ENCODE data around the gene MPST.

The MPST gene

DNA sequence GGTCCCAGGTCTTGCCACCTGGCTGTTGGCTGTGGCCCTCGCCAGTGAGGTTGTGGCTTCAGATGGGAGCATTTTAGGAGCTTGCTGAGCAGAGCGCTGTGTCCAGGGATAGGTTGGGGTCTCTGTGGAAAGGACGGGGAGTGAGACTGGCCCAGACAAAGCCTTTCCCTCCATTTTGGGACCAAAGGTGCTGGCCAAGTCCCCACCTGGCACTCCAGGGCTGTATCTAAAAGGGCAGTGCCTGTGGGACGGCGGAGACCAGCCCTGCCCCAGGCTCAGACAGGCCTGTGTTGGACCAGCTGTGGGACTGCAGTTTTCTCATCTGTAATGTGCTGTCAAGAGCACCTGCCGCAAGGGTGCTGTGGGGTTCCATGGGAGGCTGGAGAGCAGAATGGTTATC lies 27.0 kb downstream of the MPST start:
- no peak for DNase-seq

DNA sequence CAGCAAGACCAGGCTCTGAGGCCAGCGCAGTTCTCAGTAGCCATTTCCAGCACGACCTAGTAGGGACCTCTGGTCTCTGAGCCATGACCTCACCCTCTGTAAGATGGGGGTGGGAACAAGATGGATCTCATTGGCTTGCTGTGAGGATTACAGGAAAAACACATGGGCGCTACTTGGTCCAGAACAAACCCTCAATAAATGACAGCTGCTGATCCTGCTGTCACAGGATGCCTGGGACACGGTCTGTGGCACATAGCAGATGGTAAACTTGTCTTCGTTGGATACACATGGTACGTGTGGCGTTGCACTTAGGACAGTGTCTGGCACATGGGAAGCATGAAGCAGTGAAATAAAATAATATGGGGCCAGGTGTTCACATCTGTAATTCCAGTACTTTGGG lies 27.5 kb downstream of the MPST start:
- no peak for DNase-seq

DNA sequence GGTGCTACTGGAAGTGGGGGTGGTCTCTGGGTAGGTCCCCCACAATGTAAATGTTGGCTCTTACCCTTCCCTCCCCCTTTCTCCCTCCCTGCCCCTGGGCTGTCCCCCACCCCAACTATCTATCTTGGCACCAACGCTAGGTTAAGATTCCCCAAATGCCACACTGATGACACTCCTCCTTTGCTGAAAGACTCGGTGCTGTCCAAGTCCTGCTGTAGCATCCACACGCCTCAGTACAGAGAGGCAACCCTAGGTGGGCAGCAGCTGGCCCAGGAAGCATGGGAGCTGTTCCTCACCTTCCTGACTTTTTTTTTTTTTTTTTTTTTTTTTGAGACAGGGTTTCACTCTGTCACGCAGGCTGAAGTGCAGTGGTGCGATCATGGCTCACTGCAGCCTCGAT lies 28.6 kb downstream of the MPST start:
- DNase-seq = no peak

DNA sequence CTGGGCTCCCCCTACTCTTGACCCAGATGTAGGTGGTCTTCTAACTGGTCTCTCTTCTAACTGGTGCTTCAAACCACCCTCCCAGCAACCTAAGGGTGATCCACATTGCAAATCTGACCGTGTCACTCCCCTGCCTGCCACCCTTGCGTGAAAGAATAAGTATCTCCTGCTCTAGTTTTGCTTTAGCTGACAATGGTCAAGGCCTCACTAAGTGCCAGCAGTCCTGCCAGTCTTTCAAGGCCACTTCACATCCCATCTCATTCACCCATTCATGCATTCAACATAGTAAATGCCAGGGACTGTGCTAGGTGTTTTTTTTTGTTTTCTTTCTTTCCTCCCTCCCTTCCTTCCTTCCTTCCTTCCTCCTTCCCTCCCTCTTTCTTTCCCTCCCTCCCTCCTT lies 29.7 kb downstream of the MPST start:
- no peak for DNase-seq

DNA sequence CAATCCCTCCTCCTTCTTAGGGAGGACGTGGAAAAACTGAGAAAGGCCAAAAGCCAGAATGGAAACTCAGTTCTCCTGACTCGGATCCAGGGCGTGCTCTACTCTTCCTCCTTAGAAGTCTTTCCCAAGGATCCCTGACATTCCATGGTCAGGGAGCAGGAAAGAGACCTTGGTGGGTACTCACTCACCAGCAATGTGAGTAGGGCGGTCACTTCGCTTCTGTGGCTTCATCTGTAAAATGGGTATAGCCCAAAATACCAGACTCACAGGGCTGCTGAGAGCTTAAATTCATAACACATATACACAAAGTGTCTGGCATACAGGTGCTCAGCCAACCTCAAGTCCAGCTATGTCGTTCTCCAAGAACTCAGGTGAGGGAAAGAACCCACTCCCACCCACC lies 31.4 kb downstream of the MPST start:
- no peak for DNase-seq

DNA sequence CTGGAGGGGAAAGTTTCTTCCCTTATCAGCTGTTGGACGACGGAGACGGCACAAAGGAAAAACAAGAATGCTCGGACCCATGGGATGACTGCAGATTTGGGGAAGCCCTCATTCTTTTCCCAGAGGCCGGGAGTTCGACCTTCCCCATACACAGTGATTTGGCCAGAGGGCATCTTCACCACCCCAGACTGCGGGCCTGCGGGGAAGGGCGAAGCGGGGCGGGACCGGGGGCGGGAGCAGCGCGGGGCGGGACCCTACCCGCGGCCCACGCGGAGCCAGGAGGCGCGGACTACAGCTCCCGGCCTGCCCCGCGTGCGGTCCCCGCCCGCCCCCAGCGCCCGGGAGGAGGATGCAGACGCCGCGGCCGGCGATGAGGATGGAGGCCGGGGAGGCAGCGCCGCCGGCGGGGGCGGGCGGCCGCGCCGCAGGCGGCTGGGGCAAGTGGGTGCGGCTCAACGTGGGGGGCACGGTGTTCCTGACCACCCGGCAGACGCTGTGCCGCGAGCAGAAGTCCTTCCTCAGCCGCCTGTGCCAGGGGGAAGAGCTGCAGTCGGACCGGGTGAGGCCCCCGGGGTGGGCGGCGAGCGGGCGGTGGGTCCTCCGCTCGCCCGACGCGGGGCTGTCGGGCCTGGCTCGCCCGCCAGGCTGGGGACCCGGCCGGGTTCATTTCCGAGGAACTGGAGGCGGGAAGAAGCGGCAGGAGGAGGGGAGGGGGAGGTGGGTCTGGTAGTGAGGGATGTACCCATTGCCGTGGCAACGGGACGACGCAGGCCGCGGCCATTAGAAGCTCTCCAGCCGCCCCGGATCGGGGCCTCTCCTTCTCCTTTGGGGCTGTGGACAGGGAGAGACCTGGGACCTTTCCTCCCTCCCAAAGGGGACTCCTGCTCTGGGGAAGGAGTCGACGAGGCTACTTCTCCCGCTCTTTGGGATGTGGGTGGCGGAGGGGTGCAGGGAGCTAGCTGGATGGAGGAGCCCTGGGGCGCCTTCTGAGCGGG lies 32.1 kb downstream of the MPST start, which contains the start of gene KCTD17:
Gene KCTD17, plus strand, starts transcription at position 352 of the 995 bp plus-strand sequence. Its CDS starts 19 bp downstream, at position 371.
- peak; percentile 83 for DNase-seq

DNA sequence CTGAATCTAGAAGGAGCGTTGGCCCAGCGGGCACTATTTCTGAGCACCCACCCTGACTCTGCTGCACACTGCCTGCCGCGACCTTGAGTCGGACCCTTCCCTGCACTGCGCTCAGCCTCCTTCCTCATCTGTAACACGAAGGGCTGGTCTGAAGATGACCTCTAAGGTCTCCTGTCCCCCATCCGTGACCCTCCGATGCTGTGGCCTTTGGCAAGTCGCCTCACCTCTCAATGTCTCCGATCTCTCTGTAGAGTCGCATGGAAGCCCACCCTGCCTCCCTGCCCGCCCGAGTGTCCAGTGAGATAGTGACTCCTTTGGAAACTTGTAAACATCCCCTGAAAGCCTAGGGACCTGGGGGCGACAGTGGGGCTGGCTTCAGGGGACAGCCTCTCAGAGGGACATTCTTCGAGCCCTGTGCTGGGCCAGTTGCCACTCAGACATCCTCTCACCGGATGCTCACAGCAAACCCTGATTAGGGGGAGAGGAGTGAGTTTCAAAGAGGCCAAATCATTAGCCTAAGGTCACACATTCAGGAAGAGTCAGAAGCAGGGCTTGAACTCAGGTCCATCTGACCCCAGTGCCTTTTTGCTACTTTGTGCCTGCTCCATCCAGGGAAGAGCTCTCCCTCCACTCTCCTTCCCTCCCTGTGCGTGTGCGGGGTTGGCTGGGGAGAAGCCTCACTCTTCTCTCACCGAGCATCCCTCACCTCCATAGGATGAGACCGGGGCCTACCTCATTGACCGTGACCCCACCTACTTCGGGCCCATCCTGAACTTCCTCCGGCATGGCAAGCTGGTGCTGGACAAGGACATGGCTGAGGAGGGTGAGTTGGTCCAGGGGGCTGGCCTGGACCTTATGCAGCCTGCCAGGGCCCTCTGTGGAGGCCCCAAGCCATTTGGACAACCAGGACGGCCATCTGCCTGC lies 33.1 kb downstream of the MPST start:
- no peak for DNase-seq

DNA sequence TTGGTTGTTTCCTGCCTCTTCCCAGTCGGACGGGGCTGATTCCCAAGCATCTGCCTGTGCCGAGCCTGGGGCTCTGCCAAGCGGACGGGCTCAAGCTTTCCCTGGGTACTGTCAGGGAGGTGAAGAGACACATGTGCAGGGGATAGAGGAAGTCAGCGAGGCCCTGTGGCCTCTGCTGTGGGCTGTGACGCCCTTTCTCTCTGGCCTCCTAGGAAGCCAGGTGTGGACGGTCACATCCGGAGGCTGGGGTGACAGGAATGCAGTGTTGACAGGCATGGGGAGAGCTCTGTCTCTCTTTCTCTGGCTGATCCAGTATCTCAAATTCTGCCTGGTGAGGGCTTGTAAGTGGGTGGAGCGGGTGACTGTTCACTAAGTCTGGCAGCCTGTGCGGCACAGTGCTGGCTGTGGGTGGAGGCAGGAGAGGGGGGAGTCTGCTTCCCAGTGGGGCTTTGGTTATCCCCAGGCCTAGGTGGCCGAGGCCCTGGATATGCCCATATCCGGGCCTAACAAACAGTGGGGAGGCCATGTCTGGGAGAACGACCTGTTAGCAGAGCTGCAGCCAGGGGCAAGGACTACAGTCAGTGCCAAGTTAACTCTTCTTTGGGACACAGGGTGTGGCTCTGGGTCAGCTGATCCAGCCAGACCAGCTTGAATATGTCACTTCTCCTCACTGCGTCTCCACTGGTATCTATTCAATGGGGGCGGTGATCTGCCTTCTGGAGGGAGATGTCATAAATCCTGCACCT lies 33.9 kb downstream of the MPST start:
- no peak for DNase-seq

DNA sequence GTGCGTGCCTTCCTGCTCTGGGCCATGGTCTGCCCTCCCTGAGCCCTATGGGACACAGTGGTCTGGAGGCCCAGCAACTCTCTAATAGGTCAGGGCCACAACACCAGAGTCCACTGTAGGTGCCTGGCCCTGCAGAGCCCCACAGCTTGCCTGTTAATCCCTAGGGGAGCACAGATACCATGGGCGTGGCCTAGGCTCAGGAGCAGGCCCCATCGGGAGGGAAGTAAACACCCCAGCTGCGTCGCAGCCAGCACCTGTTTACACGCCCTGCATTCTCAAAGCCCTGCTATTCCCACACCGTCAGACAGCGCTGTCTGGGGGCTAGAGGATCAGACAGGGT lies 34.5 kb downstream of the MPST start:
- no peak for DNase-seq

DNA sequence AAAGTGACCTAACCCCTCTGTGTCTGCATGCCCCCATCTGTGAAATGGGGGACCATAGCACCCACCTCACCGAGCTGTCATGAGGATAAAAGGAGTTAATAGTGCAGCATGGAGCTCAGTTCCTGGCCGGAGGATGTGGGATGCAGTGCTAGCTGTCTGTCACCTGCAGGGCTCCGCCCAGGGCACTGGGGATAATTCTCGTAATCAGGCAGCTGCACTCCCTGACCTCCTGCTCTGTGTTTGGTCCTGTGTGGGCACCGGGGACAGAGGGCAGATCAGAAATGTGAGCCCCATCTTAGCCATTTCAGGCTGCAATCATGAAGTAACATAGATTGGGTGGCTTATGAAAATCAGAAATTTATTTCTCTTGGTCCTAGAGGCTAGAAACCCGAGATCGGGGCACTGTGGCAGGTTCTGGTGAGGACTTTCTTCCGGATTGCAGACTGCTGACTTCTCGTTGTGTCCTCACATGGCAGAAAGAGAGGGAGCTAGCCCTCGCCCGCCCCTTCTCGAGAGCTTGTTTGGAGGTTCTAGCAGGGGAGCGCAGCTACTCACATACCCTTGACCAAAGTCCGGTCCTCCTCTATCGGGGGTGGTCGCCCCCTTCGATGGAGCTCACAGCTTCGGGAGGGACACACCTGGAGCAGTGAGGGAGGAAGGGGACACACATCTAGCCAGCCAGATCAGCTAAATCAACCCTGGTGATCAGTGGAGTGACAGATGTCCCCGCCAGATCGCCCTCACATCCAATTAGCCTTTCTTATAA lies 35.2 kb downstream of the MPST start:
- no peak for DNase-seq

DNA sequence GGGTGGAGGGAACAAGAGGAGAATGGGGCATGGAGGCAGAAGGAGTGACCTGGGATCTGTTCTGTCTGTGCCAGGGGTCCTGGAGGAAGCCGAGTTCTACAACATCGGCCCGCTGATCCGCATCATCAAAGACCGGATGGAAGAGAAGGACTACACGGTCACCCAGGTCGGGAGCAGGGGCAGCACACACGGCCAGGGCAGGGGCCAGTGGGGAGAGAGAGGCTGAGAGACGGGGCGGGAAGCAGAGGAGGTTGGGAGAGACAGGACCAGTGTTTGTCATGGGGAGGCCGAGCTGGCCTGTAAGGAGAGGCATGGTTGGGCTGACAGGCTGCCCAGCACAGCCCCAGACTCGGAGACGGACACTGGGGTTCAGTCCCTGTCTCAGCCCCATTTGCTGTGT lies 36.7 kb downstream of the MPST start:
- no peak for DNase-seq

DNA sequence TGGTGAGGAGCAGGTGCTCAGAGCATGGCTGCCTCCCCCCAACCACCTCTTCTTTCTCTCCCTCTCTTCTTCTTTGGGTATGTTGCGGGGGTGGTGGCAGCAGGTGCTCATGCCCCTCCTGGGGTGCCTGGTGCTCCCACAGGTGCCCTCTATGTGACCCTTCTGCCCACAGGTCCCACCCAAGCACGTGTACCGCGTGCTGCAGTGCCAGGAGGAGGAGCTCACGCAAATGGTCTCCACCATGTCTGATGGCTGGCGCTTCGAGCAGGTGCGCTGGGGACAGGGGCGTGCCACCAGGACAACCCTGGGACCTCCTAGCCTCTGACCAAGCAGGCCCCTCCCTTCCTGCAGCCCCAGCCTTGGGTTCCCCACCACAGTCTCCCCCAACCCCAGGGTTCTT lies 37.7 kb downstream of the MPST start:
- no peak for DNase-seq

DNA sequence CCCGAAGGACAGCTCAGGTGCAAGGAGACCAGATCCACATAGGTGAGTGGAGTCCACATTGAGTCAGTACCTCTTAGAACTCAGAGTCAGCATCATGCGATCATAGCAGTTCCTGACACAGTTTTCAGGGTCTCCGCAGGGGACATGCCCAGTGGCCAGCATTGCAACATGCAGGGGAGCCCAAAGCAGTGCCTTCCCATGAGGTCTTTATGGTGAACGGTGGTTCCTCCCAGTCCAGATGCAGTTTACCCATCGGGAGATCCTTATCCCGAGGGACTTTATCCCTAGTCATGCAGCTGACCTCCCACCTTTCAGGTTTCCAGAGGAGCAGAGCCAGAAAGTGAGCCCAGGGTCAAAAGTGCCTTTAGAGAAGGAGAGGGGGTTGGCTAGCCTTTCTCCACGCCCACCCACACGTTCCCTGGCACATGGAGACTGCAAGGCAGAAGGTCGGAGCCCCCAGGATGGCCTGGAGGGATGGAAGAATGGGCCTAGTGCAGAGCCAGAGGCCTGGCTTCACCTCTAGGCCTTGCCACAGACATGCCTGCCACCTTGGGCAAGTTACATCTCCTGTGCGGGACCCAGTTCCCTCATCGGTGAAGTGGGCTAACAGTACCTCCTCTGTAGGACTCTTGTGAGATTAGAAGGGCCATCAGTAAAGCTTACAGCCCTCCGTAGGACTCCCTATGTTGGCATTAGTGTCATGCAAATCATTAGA lies 38.4 kb downstream of the MPST start:
- DNase-seq = no peak

DNA sequence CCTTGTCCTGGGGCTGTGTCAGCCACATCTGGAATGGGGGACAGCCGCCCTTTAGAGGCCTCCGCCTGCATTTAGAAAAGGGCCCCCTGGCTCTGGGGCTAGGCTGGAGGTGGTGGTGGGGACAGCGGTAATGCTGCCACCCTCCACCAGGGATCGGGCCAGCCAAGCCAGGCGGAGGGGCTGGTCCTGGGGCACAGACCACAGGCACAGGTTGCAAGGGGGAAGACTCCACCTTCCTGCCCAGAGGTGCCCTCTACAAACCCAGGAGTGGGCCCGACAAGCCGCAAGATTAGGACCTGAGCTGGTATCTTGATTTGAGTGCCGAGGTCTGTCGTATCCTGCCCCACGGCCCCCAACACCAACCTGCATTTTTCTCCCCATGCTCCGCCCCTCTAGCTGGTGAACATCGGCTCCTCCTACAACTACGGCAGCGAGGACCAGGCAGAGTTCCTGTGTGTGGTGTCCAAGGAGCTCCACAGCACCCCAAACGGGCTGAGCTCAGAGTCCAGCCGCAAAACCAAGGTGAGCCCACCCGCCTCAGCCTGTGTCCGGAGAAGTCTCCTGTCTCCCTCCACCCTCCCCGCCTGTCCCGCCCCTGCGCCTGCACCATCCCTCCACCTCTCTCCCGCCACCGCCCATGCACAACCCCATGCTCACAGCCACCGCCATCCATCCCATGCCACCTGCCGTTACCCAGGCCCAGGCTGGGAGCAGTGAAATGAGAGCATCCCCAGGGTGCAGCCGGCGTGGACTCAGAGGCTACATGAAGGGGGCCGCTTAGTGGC lies 39.6 kb downstream of the MPST start:
- DNase-seq = no peak

DNA sequence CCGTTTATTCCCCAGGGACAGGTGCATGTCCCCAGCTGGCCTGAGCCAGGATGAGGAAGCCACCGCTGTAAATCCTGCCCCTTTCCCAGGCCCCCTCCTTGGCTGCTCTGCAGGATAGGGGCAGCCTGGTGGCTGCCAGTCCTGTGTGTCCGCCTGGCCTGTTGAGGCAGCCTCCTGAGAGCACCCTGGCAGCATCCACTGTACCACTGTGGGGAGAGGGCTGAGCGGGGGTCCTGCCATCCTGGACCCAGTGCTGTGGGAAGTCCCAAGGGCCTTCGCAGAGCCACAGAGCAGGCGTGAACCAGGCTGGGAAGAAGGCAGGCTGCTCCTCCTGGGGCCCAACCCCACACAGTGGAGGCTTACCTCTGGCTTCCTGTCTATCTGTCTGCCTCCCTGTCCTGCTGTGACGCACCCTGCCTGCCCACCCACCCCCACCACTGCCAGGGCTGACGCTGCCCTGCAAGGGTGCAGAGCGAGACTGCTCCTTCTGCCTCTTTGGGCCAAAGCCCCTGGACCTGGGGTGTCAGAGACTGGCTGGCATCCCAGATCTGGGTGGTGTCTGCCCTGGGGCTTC lies 40.4 kb downstream of the MPST start:
- no peak for DNase-seq

DNA sequence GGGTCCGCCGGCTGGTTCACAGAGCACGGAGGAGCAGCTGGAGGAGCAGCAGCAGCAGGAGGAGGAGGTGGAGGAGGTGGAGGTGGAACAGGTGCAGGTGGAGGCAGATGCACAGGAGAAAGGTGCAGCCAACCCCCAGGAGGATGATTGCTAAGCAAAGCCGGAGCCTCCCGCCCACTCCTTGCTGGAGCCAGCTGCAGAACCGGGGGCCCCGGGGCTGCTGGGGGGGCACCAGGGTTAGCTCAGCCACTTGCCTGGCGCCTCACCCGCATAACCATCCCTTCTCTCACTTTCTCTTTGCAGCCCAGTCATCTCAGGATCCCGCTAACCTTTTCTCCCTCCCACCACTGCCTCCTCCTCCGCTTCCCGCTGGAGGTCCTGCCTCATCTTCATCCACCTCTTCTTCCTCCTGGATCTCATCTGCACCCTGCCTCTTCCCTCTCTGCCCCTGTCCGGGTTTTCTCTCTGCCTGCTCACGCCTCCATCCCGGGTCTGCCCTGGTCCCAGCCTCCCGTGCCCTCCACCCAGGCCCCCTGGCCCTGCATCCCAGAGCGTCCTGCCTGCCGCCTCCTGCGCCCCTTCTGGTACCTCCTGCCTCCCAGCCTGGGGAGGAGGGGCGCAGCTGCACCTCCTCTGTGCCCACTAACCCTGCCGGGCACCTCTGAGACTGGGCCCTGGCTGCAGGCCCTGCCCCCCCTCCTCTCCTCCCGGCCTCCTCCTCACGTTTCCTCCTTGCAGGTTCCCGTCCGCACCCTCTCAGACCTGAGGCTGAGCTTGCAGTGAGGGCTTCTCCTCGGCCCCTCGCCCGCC lies 41.5 kb downstream of the MPST start:
- no peak for DNase-seq

DNA sequence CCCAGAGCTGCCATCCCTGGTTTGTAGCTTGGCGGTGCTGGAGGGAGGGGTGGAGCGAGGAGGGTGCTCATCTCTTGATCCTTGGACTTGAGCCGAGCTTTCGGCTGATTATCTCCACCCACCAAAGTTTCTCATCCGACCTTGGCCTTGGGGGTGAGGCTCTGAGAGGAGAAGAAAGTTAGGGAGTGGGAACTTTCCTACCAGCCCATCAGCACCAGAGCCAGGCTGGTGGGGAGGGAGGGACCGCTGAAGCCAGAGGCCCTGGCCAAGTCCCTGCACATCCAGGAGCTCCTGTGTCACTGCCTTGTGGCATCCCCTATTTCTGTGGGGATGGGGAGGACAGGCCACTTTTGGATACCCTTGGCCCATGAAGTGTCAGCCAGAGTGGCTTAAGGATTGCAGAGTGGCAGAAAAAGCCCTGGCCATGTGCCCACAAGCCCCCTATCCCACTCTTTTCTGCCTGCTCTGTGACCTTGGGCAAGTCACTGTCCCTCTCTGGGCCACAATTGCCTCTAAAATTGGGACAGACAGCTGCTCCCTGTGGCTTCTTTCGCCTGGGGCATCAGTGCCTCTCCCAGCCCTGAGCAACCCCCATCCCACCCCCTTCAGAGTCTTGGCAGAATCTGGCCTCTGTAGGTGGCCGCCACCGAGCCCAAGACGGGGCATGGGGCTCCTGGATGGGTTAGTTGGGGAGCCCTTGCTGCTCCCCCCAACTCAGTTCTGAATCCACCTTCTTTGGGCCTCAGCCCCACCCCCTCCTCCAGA lies 42.3 kb downstream of the MPST start:
- DNase-seq = no peak

DNA sequence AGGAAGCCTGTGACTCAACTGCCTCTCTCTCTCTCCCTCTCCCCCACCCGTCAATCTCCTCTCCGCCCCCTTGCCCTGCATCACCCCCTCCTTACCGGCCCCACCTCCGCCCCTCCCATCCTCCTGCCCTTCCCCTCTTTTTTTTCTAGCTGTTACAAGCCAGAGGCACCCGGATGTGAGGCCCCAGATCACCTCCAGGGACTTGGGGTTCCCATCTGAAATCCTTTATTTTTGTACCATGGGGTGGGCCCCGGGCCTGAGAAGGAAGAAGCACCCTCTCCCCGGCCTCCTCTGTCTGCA lies 42.8 kb downstream of the MPST start:
- no peak for DNase-seq
